Stimulated activated CD8-positive, alpha-beta memory T cell treated with anti-CD3 and anti-CD28 coated beads, Interleukin-7, amount 100 ng/mL, for 4 hours (primary cell): ENCODE results near the gene NKIRAS2.
A peak's percentile ranks its signal among the peaks of the same experiment; 100 is the strongest.

Source experiments
- DNase-seq, 2 donors: peaks; one replicate each; pipeline ENCODE4 v3.0.0-alpha.2; 2020; ENCODE audit warnings: low read depth in 2 of 2

The NKIRAS2 gene

DNA sequence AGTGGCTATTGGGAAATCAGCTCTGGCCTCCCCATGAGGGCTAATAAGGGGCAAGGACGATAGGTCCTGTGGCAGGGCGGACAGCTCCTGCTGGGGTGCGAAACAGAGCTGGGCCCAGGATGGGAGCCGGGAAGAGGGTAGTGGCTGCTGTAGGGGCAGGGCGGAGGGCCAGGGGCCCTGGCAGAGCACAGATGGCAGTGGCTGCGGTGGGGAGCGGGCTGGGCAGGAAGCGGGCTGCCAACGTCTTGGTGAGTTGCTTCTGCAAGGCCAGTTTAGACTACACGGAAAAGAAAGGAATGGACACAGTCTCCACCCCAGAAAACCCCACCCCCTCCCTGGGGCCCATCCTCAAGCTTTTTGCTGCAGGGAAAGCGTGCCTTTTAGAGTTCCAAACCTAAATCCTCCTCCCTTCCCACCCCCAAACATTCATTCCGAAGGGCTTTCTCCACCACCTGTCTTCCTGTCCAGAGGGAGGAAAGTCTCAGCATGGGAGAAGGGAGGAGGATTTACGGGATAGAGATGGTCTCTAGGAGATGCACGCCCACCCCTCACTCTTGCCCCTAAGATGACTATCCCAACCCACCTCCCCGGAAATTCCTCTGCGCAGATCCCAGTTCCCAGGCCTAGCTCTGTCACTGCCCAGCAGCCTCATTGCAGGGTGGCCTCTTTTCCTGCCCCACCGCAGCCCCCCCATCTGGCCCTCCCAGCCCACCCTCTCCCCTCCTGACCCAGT, 7.1 kb downstream of the NKIRAS2 start:
- no peak for DNase-seq

- no peak for DNase-seq
These were observed 7.7 kb downstream of the NKIRAS2 start for GRCh38 chr17:42027590-42027889.

DNA sequence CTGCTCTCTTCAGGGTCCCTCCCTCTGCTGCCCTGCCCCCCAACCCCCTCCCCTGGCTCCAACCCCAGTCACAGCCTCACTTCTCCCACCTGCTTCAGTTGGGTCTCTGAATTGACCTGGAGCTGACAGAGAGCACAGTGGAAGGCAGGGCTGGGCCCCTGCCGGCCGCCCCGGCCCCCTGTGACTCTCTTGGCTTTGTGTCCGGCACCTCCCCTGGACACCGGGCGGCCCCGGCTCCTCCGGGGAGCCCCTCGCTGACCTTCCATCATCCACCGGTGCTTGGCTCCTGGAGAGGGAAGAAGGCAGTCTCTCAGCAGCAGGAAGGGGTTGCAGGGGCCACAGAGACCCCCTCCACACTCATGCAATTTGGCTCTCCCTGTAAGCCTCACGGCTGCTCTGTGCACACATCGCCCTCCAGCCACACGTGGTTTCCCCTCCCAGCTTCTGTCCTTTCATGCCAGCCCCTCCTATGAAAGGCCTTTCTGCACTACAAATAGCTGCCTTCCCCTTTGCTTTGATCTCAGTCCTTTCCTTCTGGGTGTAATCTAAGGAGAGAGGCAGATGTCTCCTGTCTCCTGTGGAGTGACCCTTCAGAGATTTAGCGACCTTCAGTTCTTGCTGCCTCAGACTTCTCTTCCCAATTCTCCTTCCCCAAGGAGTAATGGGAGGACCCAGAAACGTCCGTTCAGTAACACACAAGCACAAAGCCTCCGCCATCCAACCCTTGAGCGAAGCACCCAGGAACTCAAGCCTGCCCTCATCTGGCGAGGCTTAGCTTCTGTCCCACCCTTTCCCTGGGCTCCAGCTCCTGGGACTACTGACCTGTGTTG, 8.3 kb downstream of the NKIRAS2 start:
- DNase-seq: no peak

- DNase-seq: no peak
These were observed 8.9 kb downstream of the NKIRAS2 start for GRCh38 chr17:42028791-42029127.

DNA sequence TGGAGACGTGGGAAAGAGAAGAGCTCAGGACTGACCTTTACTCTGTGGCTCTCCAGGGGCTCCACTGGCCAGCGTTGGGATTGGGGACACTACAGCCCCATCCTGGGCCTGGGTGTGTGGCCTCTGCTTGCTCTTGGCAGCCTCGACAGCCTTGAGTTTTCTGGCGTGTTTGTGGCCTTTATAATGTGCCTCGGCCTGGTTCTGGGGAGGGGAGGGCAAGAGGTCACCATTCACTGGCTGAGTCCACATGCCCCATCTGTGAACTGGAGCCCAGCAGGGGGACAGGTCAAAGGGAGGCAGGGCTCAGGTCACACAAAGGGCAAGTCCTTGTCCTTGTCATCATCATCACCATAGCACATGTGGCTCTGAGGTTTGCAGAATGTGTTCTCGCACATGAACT, 11.7 kb downstream of the NKIRAS2 start:
- no peak for DNase-seq

DNA sequence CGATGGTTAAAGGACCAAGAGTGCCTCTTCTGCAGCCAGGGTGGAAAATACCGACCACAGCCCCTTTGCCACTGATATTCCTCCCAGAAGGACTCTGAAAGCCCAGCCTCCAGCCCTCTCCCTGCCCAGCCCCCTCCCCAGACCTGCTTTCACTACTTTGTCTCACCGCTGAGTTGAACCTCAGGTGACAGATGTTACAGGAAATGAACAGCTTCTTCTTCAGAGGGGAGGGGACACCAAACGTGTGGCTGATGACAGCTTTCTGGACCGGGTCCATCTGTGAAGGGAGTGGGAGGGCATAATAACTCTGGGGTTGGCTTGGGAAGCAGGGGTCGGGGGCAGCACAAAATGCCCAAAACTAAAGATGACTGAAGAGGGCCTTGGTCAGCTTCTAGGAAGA, 14.2 kb downstream of the NKIRAS2 start:
- DNase-seq: no peak

DNA sequence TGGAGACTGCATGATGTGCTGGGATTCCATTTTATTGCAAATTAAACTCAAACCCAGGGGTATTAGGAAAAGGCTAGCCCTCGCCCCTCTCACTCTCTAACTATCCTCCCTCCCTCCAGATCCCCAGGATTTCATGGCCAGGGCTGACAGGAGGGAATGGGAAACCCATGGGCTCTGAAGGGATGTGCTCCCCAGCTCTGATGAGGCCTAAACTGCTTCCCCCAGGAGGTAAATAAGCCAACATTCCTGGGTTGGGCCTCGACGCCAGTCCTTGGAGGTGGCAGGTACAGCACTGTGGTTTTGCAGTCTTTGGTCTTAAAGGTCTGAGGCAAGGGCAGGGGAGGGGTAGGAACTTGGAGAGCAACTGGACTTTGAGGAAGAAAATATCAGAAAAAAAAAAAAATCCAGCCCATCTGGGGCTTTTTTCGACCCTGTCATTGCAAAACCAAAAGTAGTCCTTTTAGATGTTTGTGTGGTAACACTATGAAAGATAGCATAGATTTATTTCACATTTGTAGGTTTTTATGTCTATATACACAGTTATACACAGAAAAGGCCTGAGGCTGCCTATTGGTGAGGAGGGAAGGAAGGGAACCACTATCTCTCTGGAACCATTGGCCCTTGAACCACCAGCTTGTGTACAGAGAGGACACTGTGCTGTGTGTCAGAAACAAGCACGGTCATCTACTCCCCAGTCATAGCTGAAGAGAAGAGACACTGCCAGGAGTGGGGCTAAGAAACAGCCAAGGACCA, 18.5 kb downstream of the NKIRAS2 start:
- DNase-seq: no peak

DNA sequence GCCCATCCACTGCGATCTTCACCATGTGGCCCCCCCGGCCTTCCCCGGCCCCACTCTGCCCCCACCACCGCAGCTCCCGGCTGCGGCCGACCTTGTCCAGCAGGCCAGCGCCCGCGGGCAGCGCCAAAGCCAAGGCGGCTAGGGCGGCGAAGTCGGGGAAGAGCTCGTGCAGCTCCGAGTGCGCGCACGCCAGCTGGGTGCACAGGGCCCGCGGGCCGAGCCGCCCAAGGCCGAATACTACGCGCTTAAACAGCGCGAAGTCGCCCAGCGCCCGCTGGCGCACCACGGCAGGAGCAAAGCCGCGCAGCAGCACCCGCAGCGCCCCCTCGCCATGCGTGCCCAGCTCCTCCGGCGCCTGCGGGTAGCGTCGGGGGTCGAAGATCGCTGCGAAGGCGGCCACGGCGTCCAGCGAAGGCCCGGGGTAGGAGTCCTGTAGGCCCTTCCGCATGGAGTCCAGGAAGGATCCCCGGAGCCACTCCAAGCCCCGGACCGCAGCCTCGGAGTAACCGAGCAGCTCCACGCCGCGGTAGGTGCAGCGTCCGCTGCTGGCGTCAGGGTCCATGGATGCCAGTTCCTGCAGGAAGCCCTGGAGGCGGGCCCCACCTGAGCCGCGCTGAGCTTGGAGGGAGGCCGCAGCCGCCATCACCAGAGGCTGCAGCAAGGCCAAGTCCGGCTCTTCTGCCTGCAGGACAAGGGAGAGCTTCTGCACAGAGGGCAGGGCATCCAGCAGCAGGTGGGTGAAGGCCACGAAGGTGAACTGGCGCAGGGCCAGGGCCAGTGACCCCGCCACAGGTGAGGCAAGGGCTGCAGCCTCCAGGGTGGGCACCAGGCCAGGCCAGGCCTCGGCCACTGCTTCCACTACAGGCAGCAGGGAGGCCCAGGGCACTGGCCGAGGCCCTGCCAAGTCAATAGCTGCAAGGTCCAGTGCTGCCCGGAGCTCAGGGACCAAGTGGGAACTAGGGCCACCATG, 20.2 kb downstream of the NKIRAS2 start:
- no peak for DNase-seq

DNA sequence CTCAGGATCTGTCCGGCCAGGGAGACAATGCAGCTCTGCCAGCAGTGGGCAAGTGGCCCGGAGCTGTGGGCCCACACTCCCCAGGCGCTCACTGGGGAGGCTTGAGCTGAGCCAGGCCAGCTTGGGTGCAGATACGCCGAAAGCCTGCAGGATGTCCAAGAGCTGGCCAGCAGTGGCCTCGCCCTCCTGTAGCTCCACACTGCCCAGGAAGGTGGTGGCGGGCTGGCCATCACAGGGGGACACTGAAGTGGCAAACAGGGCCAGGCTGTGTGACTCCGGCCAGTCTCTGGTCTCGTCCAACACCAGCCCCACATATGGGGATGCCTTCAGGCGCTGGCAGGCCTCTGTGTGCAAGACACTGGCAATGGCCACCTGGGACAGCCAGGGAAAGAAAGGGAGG, 20.9 kb downstream of the NKIRAS2 start:
- DNase-seq: no peak

DNA sequence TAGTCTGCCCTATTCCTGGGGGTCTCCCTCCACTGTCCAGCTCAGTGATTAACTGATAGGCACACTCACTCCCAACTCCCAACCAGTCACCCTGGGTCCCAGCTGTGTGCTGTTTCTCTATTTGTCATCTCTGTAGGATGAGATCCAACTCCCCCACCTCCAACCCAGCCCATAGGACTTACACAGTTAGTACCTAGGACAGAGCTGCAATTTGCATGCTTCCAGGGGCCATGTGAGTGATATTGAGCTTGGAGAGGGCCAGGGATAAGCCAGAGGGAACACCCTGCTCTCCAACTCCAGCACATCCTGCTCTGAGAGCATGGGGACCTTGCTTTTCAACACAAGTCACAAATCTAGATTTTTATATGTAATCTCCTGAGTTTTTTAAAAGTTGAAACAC, 21.7 kb downstream of the NKIRAS2 start:
- DNase-seq: no peak

DNA sequence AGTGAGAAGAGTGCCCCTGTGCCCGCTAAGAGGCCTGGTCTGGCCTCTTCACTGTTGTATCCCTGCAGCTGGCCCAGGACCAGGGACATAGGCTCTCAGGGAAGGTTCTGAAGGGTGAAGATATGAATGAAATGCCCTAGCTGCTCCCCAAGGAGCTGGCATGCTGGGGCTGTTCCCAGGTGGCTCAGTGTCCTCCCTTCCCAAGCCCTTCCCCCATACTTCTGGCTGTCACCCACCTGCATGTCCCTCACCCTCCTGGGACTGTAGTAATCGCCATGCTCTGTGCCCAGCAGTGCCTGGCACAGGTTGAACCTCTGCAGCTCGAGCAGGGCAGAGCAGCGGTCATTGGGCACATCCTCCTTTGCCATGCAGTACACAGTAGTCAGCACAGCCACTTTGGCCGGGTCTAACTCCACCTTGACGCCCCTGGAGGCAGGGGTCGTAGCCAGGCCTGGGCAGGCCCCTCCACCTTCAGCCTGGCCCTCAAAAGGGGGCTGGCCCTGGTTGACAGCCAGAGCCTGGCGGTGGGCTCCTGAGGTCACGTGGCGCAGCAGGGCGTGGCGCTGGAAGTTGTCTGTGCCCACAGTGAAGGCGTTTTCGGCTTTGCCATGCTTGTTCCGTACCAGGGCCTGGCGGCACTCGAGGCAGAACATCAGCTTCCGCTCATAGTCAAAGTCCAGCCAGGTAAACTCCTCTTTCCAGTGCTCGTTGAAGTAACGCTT, 22.9 kb downstream of the NKIRAS2 start:
- DNase-seq: no peak

- no peak for DNase-seq
These were observed 25.8 kb downstream of the NKIRAS2 start for GRCh38 chr17:42045719-42046118.

- no peak for DNase-seq
These were observed 27.5 kb downstream of the NKIRAS2 start for GRCh38 chr17:42047343-42047742.

- DNase-seq: no peak
These were observed 30.0 kb downstream of the NKIRAS2 start for GRCh38 chr17:42049834-42050392.

GRCh38 chr17:42050393-42051012, 30.6 kb downstream of the NKIRAS2 start, which contains the start of gene C17orf113:
C17orf113 (minus strand) TSS chr17:42050601; CDS start chr17:42043376, 7,225 bp downstream.
- DNase-seq: peak in 1 of 2 donors; percentile 50

DNA sequence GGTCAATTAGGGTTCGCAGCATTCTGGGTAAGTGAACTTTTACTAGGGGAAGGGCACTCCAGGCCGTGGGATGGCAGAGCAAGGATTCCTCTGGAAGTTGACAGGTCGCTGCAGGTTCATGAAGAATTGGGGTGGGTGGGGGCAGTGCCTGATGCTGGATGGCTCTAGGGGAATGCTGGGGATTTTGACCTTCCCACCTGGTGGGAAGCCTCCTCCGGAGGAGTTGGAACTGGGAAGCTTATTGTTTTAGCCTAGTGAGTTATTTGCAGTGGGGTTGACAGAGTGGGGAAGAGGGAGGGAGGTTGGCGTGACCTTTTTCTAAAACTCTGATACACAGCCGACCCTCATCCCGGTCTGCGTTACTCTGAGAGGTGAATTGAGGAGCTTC, 31.1 kb downstream of the NKIRAS2 start:
- no peak for DNase-seq

DNA sequence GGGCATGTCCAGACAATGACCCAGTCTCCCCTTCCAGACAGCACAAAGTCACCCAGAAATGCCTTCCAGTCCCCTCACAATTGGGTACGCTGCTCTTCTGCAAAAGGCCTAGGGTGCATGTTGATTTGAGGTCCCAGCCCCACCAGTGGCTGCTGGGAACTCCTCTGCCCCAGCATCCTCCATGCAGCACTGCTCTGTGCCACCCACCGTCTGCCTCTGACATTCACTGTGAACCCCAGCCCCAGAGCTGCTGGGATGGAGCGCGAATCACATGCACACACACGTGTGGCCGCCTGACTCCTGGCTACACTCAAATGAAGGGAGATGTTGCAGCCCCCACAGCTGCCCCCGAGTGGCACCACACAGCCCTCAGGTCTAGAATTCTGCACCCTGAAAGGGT, 31.8 kb downstream of the NKIRAS2 start:
- DNase-seq: no peak

GRCh38 chr17:42052346-42052877, 32.5 kb downstream of the NKIRAS2 start:
- DNase-seq: no peak

- DNase-seq: no peak
These were observed 34.0 kb downstream of the NKIRAS2 start for GRCh38 chr17:42053731-42054500.
